Hepatocyte (in vitro differentiated cells): ENCODE results near the gene KLF2. TPM values are rescaled to one million over a fixed set of nuclear protein-coding genes. Genes with fewer than 3 reads are reported as not detected.

Experiments used
- DNase-seq: peaks from one replicate; pipeline ENCODE4 v3.0.0-alpha.2; 2016; ENCODE audit warnings: low spot score
- H2AFZ ChIP-seq: fragments of 200-600 bp; sonication (generic); 2 replicates; pipeline ENCODE4 v1.6.0; 2016; ENCODE audit warnings: antibody characterized with exemption, mild to moderate bottlenecking
- H3K27ac ChIP-seq: fragments of 200-600 bp; sonication (generic); 2 replicates; pipeline ENCODE4 v1.5.1; 2016; ENCODE audit warnings: mild to moderate bottlenecking
- H3K27me3 ChIP-seq: fragments of 200-600 bp; sonication (generic); 2 replicates; pipeline ENCODE4 v1.6.1; 2016
- H3K36me3 ChIP-seq: fragments of 200-600 bp; sonication (generic); replicated peaks from 2 replicates; pipeline ENCODE4 v1.5.1; 2016; ENCODE audit warnings: low read depth; ENCODE audit not compliant: insufficient read depth
- H3K4me1 ChIP-seq: fragments of 200-600 bp; sonication (generic); 2 replicates; pipeline ENCODE4 v1.5.1; 2016; ENCODE audit warnings: mild to moderate bottlenecking, moderate library complexity; ENCODE audit not compliant: insufficient read depth
- H3K4me2 ChIP-seq: fragments of 200-600 bp; sonication (generic); 2 replicates; pipeline ENCODE4 v1.6.0; 2016
- H3K4me3 ChIP-seq: fragments of 200-600 bp; sonication (generic); 2 replicates; pipeline ENCODE4 v1.5.1; 2016; ENCODE audit warnings: mild to moderate bottlenecking
- H3K79me2 ChIP-seq: fragments of 200-600 bp; sonication (generic); 2 replicates; pipeline ENCODE4 v1.6.0; 2017; ENCODE audit warnings: mild to moderate bottlenecking
- H3K9me2 ChIP-seq: fragments of 200-600 bp; sonication (generic); replicated peaks from 2 replicates; pipeline ENCODE4 v1.6.0; 2017; ENCODE audit warnings: mild to moderate bottlenecking; ENCODE audit not compliant: insufficient read depth
- H3K9me3 ChIP-seq: fragments of 200-600 bp; sonication (generic); 2 replicates; pipeline ENCODE4 v1.5.1; 2016; ENCODE audit warnings: low read depth, mild to moderate bottlenecking
- H4K20me1 ChIP-seq: fragments of 200-600 bp; sonication (generic); 2 replicates; pipeline ENCODE4 v1.6.0; 2016; ENCODE audit warnings: mild to moderate bottlenecking; ENCODE audit not compliant: insufficient read depth, poor library complexity, severe bottlenecking
- EZH2 ChIP-seq: fragments of 200-600 bp; sonication (generic); IDR thresholded peaks from 2 replicates; pipeline ENCODE4 v1.6.1; 2016; ENCODE audit warnings: antibody characterized with exemption, mild to moderate bottlenecking, borderline replicate concordance
- EZH2phosphoT487 ChIP-seq: fragments of 200-600 bp; sonication (generic); IDR thresholded peaks from one replicate; pipeline ENCODE4 v1.6.1; 2018; ENCODE audit warnings: antibody characterized with exemption, mild to moderate bottlenecking, low read depth, moderate library complexity; ENCODE audit not compliant: unreplicated experiment, severe bottlenecking
- WGBS: methylation state at CpG from one replicate; pipeline ENCODE4 v1.1.6; 2016; ENCODE audit warnings: low lambda C conversion rate; ENCODE audit errors: missing lambda C conversion rate; 5-methylcytosine and 5-hydroxymethylcytosine counted together
- polyA plus RNA-seq: library from polyadenylated mRNA; unstranded; fragments of >200 nt; fragmentation: Nextera tagmentation; extraction: Ambion mirVana; gene quantifications from 2 replicates; pipeline ENCODE4 v1.2.1, GENCODE V29; 2016
- total RNA-seq: library from RNA; depleted of rRNA; stranded (reverse); fragments of >200 nt; gene quantifications from 2 replicates; pipeline ENCODE4 v1.2.3, GENCODE V29; 2014
- TF ChIP-seq, protein P1 (sequence below): fragments of 200-600 bp; sonication (generic); IDR thresholded peaks from 2 replicates; pipeline ENCODE4 v1.5.1; 2016; ENCODE audit warnings: antibody characterized with exemption, mild to moderate bottlenecking; ENCODE audit not compliant: poor library complexity

The KLF2 gene
- total and polyA plus RNA-seq, 2 experiments from 2014 or later = 4.5 to 27.7 TPM

- no peaks in the 10 kb centered on the region for H3K9me3 ChIP-seq
- TF ChIP-seq EZH2 (no peak), EZH2phosphoT487 (no peak)
- TF ChIP-seq, protein P1, sequence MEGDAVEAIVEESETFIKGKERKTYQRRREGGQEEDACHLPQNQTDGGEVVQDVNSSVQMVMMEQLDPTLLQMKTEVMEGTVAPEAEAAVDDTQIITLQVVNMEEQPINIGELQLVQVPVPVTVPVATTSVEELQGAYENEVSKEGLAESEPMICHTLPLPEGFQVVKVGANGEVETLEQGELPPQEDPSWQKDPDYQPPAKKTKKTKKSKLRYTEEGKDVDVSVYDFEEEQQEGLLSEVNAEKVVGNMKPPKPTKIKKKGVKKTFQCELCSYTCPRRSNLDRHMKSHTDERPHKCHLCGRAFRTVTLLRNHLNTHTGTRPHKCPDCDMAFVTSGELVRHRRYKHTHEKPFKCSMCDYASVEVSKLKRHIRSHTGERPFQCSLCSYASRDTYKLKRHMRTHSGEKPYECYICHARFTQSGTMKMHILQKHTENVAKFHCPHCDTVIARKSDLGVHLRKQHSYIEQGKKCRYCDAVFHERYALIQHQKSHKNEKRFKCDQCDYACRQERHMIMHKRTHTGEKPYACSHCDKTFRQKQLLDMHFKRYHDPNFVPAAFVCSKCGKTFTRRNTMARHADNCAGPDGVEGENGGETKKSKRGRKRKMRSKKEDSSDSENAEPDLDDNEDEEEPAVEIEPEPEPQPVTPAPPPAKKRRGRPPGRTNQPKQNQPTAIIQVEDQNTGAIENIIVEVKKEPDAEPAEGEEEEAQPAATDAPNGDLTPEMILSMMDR = no peak
- no peak overlapping the region for H3K4me3 ChIP-seq
- H3K36me3 ChIP-seq = no peaks in the 10 kb centered on the region
- no peaks in the 10 kb centered on the region for H4K20me1 ChIP-seq
- no peaks in the 10 kb centered on the region for H3K27me3 ChIP-seq
- no peak overlapping the region for H3K27ac ChIP-seq
- no peak overlapping the region for H2AFZ ChIP-seq
- no peak overlapping the region for H3K4me2 ChIP-seq
- no peaks in the 10 kb centered on the region for H3K9me2 ChIP-seq
- peaks cover 20% of the 10 kb centered on the region for H3K4me1 ChIP-seq
- no peaks in the 10 kb centered on the region for H3K79me2 ChIP-seq
- 68% methylated on average over 7 of the region's 7 CpGs for WGBS
- DNase-seq = no peak
These were observed 35.0 kb upstream of the KLF2 start for GRCh38 chr19:16289594-16289993.

- TF ChIP-seq EZH2 (no peak), EZH2phosphoT487 (no peak)
- TF ChIP-seq, protein P1 = no peak
- no peak overlapping the region for H2AFZ ChIP-seq
- no peaks in the 10 kb centered on the region for H3K9me2 ChIP-seq
- H3K36me3 ChIP-seq = no peaks in the 10 kb centered on the region
- no peaks in the 10 kb centered on the region for H4K20me1 ChIP-seq
- no peak overlapping the region for H3K4me3 ChIP-seq
- H3K79me2 ChIP-seq = no peaks in the 10 kb centered on the region
- H3K27me3 ChIP-seq = no peaks in the 10 kb centered on the region
- peaks cover 20% of the 10 kb centered on the region for H3K4me1 ChIP-seq
- H3K9me3 ChIP-seq = no peaks in the 10 kb centered on the region
- no peak overlapping the region for H3K4me2 ChIP-seq
- no peak overlapping the region for H3K27ac ChIP-seq
- 76% methylated on average over 10 of the region's 10 CpGs for WGBS
- no peak for DNase-seq
These were observed 33.9 kb upstream of the KLF2 start for GRCh38 chr19:16290692-16291091.

DNA sequence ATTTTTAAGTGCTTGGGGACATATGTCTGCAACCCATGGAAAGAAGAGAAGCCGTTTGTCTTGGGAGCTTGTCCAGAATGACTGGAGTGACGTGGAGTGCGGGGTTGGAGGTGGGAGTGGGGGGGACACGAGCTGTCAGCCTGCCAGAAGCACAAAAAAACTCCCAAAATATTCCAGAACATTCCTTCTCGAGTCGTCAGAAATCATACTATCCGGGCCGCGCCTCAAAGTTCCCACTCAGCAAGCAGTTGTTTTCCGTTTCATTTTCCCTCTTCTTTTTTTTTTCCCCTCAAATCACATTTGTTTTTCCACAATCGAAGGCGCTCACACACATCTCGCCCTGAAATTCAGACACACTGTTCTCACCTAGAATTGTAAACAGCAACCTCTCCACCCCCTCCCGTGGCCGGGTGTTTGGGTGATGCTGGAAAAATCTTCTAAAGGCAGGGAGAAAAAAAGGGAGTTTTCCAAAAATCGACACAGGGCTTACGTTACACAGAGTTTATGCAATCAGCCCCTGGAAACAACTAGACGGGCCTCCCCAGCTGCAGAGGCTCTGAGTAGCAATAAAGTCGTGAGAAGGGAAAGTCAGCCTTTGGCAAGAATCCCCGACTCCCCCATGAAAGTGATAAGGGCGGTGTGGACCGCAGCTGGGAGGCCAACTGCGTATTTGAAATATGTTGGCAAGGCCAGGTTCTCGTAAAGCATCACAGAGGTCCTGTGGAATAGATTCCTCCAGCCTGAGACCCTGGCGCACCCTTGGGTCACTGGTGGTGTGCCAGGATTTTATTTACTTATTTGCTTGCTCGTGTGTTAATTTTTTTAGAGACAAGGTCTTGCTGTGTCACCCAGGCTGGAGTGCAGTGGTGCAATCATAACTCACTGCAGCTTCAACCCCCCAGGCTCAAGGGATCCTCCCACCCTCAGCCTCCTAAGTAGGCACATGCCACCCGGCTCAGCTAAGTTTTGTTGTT, 31.2 kb upstream of the KLF2 start:
- no peak overlapping the region for H3K4me3 ChIP-seq
- H3K36me3 ChIP-seq = no peaks in the 10 kb centered on the region
- no peaks in the 10 kb centered on the region for H4K20me1 ChIP-seq
- DNase-seq = peak; percentile 84
- peak overlapping the region; percentile 10 for H2AFZ ChIP-seq
- no peaks in the 10 kb centered on the region for H3K27me3 ChIP-seq
- peak overlapping the region; percentile 53 for H3K4me2 ChIP-seq
- H3K27ac ChIP-seq = peak overlapping the region; percentile 90
- H3K4me1 ChIP-seq = peaks cover 12% of the 10 kb centered on the region
- H3K9me2 ChIP-seq = no peaks in the 10 kb centered on the region
- no peaks in the 10 kb centered on the region for H3K9me3 ChIP-seq
- TF ChIP-seq, protein P1 = no peak
- TF ChIP-seq EZH2 (no peak), EZH2phosphoT487 (no peak)
- no peaks in the 10 kb centered on the region for H3K79me2 ChIP-seq
- 24% methylated on average over 25 of the region's 27 CpGs for WGBS
